HG03460 (cell line): ENCODE data around the gene SEPTIN8.

ENCODE experiments used
- ATAC-seq: cut with Tn5 transposase; IDR thresholded peaks from one replicate; pipeline ENCODE4 v1.9.1; 2021; ENCODE audit not compliant: unreplicated experiment

The SEPTIN8 gene, protein sequence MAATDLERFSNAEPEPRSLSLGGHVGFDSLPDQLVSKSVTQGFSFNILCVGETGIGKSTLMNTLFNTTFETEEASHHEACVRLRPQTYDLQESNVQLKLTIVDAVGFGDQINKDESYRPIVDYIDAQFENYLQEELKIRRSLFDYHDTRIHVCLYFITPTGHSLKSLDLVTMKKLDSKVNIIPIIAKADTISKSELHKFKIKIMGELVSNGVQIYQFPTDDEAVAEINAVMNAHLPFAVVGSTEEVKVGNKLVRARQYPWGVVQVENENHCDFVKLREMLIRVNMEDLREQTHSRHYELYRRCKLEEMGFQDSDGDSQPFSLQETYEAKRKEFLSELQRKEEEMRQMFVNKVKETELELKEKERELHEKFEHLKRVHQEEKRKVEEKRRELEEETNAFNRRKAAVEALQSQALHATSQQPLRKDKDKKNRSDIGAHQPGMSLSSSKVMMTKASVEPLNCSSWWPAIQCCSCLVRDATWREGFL

DNA sequence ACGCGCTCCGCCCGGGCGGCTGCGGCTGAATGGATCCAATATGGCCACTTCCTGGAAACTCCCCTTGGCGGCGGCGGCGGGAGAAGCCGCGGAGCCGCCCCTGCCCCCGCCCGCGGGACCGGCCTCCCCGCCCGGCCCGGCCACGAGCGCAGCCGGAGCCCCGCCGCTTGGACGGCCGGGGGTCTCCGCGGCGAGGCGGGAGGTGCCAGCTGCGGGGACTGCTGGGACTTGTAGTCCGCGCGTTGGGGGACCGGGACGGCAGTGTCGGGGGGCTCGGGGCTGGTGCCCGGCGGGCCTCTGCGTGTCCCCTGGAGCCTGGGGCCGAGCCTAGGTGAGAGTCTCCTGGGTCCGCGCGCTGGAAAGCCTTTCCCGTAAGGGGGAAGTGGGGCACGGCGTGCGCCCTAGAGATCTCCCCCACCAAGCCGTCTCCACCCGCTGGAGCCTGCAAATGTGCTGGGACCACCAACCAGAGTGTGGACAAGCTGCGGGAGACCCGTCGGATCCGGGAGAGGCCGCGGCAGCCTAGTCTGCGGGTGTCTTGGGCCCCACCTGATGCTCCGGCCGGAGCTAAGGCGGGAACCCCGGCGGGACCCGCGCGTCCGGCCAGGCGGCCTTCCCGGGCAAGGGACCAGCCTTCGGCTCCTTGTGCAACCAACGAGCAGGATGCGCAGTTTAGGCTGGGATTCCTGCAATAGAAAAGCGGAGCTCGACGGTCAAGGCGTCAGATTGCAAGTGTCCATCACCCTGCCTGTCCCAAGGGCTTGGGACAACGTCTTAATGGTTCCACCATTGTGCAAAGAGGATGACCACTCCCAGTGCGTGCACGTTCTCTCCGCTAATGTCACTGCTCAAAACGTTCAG lies at the start of gene SEPTIN8:
SEPTIN8 (minus strand) TSS at position 31 of the 861 bp plus-strand sequence. CDS start 102 bp downstream, outside the sequence.
- peak; percentile 62 for ATAC-seq

DNA sequence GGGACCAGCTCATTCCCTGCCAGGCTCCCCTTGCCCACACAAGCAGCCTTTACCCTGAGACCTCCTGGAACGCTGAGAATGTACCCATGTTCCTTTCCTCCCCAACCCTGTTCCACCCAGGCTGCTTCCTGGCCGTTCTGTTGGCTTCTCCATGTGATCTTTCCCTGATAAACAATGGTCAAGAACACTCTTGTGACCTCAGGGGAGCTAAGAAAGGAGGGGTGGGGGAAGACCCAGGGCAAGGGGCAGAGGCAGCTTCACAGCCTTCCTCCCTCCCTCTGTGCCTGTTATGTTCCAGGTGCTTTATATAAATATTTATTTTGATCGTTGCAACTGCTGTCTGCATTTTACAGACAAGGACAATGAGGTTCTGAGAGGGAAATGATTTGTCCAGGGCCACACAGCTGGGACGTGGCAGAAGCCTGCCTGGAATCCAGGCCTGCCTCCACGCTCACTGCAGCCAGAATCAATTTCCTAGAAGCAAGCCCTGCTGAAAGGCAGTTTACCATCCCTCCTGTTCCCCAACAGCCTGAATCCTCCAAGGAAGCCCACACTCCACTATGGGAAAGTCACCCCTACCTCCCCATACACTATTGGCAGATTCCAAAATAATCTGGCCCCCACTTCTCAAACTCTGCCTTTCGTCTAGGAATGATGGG lies 49.5 kb upstream of the SEPTIN8 start:
- ATAC-seq: no peak

DNA sequence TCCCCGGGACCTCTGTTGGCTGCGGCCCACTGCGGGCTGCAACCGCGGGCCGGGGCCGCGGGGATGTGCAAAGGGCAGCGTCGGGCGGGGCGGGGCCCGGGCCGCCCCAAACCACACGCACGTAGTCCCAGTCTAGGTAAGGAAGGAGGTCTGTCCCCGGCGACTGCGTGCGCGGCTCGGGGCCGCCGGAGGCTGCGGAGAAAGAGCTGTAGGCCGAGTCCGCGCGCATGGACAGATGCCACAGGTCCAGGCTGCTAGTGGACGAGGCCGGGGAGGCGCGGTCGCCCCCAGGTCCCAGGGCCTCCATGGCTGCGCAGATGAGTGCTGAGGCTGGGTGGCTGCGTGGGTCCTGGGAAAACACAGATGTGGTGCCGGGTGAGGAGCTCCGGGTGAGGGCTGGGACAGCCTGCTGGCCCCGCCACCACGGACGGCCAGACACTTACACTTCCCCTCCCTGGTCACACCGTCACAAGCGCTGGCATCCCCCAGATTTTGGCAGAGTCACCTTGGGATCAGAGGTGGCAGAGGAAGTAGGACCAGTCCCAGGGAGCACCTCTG lies 48.9 kb upstream of the SEPTIN8 start:
- ATAC-seq: no peak

DNA sequence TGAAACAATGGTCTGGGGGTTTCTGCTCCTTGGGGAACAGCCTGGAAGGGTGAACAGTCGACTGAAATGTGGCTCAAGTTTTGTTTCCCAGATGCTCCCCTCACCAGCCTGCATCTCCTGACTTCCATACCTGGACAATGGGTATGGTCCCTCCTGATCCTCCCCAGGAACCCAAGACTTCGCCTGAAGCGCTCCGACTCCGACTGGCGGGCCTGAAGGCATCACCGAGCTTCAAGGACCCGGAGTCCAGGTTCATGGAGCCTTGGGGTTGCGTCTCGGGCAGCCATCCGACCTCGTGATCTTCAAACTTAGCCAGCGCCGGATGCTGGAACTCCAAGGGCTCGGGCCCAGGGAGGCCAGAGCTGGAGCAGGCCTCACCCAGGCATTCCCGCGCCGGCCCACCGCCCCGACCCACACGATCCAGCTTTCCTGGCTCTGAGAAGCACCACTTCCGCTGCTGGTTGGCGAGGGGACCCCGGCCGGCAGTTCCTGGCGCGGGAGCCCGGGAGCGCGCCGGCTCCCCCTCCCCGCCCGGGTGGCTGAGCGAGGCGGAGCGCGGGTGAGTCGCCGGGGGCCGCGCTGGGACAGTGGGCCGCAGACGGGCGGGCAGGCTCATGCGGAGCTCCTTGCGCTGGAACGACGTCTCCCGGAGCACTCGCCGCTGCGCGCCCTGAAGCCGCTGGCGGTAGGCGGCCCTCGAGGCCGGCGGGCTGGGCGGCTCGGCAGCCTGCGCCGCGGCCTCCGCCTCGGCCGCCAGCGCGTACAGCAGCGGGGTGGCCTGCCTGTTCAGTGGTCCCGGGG lies 48.2 kb upstream of the SEPTIN8 start:
- ATAC-seq: no peak

DNA sequence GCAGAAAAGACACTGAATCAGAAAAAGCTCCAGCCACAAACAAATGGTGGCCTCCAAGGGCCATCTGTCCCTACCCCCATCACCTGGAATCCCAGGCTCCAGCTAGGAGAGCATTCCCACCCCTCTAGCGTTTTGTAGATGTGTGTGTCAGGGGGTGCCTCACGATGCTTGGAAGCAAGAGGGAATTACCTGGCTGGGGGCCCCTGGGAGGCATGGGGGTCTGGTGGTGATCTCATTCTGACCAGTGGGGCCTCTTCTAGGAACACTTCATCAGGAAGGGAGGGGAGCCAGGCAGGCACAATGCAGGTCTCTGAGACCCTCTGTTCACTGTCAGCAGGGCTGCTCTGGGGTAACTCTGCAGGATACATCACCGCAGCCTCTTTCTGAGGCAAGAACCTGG lies 47.4 kb upstream of the SEPTIN8 start:
- no peak for ATAC-seq

DNA sequence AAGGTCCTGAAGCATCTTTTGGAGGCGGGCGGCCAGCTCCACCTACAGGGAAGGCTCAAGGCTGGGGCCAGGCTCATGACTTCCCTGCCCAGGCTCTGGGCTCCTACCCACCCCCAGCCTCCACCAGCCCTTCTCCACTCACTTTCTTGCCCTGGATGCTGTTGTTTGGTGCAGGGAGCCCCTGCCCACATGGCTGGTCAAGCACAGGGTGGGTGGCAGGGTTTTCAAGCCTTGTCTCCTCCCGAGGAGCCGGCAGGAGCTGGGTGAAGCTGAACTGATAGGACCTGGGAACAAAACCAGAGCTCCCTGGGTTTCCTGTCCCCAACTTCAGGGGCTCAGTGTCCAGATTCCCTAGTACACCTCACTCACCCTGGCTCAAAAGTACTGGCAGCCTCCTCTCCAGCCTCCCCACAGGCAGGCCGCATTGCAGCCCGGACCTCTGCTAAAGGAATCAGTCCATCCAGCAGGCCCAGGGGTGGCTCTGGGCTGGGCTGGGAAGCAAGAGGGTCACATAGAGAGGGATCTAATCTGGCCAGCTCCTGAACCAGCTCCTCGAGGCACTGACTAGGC lies 46.5 kb upstream of the SEPTIN8 start:
- no peak for ATAC-seq

DNA sequence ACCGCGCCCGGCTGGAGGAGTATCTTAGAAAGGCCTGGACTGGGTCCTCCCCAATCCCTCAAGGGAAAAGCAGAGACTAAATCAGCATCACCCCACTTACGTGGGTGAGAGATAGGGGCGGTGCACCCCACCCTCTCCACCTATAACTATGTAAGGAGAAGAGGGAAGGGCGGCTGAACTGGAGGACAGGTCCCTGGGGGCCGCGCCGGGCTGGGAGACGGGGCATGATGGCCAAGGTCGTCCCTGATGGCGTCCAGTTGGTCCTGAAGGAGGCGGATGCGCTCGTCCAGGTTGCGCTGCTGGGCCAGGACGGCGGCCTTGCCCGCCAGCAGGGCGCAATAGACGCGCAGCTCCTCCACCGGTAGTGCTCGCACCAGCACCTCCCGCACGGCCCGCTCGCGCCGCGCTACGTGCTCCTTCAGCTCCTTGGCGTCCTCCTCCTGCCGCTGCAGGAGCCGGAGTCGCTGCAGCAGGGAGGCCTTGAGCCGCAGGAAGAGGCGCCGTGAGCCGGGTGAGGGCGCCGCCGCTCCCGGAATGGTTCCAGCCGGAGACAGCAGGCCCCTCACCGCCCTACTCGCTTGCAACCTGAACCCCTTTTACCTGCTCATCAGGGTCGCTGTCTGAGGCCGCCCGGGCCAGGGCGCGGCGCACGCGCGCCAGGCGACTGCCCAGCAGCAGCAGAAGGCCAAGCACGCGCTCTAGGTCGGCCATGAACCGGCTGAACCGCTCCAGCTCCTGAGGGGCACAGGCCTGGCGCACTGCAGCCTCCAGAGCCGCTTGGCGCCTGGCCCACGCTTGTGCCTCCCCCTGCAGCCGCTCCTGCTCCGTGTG lies 45.8 kb upstream of the SEPTIN8 start:
- ATAC-seq: no peak

DNA sequence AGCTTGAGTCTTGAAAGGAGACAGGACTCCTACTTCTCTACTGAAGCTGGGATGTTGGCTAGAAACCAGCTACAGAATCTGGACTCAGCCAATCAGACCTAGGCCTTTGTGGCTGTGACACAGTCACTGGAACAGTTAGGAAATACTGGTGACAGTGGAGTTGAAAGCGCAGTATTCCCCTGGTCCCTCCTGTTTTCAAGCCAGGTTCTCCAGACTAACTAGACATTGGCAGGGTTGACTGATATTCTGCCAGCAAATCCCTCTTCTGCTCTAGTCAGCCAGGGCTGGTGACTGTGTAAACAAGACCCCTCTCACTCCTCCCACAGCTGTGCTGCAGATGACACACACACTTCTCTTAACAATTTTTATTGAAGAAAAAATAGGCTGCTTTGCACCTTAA lies 44.8 kb upstream of the SEPTIN8 start:
- ATAC-seq: no peak

DNA sequence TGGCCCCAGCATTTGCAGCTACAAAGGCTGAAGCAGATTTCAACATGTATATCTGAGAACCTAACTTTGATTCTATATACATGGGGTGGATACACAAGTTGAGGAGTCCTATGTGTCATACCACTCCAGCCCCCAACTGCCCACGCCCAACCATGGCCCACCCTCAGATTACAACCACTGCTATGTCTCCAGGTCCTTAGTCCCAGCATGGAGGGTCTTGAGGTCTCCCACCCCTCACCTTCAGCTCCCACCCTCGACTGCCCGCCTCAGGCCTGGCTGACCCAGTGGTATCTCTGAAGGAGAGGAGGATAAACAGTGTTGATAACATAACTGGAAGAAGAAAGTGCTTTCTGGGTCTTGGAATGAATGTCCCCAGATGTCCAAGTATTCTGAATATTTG lies 44.3 kb upstream of the SEPTIN8 start:
- no peak for ATAC-seq

DNA sequence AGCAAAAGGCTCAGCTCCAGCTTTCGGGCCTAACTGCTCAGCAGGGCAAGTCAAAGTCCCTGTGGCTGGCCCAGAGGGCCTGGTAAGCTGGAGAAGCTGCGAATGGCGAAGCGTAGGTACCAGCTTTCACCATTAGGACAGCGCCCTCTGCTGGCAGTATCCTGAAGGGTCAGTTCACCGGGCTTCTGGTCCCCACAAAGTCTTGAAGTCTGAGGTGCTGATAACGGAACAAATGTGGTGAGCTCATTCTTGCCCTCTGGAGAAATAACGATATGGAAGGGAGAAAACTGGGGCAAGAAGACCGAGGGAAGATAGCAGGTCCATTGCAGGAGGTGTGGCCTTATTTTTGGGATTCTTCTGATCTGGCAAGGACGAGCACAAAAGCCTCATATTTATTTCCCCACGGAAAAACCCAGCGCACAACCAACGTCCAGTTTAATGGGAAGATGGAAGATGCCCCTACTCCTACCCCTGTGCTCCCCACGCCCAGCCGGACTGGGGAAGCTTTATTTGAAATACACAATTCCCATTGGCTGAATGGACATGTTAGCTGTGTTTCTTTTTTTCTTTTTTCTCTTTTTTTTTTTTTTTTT lies 43.2 kb upstream of the SEPTIN8 start:
- ATAC-seq: peak; percentile 84

DNA sequence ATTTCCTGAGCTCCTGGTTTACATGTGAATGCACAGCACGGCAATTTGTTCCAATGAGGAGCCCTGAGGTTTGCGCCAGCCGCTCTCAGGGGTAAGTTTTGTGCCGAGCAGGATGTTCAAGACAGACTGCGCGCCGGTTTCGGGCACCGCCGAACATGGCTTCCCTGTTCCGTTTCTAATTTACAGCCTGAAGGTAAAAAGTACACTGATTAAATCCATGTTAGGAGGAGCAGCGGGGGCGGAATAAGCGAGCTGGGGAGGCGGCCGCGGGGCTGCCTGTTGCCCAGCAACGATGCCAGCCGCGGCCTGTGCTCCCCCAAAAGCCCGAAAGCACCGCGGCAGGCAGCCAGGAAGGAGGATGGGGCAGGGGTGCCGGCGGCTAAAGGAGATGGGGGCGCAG lies 42.4 kb upstream of the SEPTIN8 start:
- ATAC-seq: no peak

DNA sequence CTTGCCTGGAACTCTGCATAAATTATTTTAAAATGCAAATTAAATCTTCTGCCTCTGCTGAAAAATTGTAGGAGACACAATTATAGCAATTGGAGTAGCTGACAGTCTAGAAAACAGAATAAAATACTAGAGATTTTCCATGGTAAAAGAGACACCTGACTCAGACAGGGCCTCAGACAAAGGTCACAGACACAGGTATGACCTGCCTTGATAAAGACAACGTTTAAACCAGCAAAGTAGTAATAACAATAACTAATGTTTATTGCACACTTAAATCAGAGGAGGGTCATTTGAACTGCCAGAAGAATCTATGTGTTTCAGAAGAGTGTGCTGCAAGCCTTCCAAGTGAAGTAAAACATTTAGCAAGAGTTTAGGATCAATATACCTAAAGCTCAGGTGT lies 40.0 kb upstream of the SEPTIN8 start:
- ATAC-seq: no peak

DNA sequence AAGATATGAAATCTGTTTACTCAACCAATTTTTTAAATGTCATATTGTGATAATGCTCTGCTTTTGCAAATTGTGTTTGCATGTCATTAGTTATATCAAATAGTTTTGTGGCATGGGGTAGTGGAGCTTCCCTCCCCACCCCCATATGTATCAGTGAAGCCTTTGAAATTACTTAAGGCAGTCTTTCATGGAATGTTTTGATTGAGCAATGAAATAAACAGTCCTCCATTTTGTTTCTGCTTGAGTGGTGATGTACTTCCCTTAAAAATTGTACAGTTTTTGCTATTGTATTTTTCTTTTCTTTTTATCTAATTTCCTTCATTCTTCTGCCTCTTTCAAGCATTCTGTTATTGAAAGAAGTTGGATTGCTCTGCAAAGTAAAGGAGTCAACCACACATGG lies 39.5 kb upstream of the SEPTIN8 start:
- ATAC-seq: no peak

DNA sequence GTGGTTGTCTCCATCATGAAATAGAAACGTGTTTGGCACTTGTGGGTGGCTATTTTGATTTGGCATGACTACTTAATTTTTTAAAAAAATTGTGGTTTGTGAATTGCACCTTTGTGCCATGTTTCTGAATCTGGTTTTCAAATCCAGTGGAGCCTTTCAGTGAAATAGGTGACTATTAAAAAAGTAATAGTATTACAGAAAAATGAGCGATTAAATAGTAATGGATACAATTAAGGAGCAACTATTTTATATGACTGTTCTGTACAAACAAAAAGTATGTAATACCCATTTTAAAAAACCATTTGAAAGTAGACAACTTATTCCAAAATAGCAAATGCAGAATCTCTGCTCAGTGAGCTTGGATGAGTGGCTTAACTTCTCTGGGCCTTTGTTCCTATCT lies 39.0 kb upstream of the SEPTIN8 start:
- no peak for ATAC-seq

DNA sequence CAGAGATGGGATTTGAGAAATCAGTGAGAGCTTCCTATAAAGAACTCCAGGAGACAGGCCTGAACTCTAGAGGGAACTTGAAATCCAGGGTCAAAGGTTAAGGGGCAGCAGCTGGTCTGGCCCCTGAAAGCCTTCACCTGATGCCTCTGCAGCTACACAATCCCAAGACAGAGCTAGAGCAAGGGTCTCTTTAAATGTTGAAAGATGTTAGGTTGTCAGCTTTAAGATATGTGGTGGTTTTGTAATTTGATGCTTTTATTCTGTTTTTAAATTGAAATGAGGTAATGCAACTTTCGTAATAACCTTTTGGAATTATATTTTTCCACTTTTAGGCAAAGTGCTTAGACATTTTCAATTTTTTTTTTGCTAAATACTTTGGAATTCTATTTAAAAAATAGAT lies 38.4 kb upstream of the SEPTIN8 start:
- no peak for ATAC-seq

DNA sequence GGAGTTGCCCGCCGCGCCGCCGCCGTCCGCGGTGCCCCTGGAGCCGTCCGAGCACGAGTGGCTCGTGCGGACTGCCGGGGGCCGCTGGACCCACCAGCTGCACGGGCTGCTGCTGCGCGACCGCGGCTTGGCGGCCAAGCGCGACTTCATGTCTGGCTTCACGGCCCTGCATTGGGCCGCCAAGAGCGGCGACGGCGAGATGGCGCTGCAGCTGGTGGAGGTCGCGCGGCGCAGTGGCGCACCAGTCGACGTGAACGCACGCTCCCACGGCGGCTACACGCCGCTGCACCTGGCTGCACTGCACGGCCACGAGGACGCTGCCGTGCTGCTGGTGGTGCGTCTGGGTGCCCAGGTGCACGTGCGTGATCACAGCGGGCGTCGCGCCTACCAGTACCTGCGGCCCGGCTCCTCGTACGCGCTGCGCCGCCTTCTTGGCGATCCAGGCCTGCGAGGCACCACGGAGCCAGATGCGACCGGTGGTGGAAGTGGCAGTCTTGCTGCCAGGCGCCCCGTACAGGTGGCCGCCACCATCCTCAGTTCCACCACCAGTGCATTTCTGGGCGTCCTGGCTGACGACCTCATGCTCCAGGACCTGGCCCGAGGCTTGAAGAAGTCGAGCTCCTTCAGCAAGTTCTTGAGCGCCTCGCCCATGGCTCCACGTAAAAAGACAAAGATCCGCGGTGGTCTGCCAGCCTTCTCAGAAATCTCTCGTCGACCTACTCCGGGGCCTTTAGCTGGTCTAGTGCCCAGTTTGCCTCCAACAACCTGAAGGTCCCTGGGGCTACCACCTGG lies 37.7 kb upstream of the SEPTIN8 start:
- no peak for ATAC-seq

DNA sequence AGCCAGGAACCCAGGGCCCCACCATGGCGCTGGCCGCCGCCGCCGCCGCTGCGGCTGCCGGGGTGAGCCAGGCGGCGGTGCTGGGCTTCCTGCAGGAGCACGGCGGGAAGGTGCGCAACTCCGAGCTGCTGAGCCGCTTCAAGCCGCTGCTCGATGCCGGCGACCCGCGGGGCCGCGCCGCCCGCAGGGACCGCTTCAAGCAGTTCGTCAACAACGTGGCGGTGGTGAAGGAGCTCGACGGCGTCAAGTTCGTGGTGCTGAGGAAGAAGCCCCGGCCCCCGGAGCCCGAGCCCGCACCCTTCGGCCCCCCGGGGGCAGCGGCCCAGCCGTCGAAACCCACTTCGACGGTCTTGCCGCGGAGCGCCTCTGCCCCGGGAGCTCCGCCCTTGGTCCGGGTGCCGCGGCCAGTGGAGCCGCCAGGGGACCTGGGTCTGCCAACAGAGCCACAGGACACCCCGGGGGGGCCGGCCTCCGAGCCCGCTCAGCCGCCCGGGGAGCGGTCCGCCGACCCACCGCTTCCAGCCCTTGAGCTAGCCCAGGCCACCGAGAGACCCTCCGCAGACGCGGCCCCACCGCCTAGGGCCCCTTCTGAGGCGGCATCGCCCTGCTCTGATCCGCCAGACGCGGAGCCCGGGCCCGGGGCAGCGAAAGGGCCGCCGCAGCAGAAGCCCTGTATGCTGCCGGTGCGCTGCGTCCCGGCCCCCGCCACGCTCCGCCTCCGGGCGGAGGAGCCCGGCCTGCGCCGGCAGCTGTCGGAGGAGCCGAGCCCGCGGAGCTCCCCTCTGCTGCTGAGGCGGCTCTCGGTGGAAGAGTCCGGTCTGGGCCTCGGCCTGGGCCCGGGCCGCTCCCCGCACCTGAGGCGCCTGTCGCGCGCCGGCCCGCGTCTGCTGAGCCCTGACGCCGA lies 36.8 kb upstream of the SEPTIN8 start:
- ATAC-seq: no peak
